GM12875 (cell line): ENCODE data around the gene SLC13A5.

Source experiments
- H3K4me3 ChIP-seq: one replicate; pipeline ENCODE4 v1.5.1; 2011; ENCODE audit warnings: low read depth, low read length, control low read depth
- TF ChIP-seq, protein P1 (sequence below): IDR thresholded peaks from 2 replicates; pipeline ENCODE4 v1.5.1; 2011; ENCODE audit warnings: low read depth, mild to moderate bottlenecking, control low read depth, inconsistent platforms, low read length, moderate library complexity, borderline replicate concordance; ENCODE audit not compliant: insufficient read depth

The SLC13A5 gene

DNA sequence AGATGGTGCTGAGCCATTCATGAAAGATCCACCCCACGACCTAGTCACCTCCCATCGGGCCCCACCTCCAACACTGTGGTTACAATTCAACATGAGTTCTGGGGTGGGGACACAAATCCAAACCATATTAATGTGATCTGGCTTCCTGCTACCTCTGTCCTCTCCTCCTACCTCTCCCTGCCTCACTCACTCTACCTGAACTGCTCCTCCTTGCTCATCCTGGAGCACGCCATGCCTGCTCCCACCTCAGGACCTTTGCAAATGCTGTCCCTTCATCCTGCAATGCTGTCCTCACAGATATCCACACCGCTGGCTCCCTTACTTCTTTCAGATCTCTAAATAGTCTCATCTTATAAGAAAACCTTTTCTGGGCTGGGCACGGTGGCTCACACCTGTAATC, 10.8 kb upstream of the SLC13A5 start:
- H3K4me3 ChIP-seq: no peak overlapping the region
- TF ChIP-seq, protein P1, sequence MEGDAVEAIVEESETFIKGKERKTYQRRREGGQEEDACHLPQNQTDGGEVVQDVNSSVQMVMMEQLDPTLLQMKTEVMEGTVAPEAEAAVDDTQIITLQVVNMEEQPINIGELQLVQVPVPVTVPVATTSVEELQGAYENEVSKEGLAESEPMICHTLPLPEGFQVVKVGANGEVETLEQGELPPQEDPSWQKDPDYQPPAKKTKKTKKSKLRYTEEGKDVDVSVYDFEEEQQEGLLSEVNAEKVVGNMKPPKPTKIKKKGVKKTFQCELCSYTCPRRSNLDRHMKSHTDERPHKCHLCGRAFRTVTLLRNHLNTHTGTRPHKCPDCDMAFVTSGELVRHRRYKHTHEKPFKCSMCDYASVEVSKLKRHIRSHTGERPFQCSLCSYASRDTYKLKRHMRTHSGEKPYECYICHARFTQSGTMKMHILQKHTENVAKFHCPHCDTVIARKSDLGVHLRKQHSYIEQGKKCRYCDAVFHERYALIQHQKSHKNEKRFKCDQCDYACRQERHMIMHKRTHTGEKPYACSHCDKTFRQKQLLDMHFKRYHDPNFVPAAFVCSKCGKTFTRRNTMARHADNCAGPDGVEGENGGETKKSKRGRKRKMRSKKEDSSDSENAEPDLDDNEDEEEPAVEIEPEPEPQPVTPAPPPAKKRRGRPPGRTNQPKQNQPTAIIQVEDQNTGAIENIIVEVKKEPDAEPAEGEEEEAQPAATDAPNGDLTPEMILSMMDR: no peak

DNA sequence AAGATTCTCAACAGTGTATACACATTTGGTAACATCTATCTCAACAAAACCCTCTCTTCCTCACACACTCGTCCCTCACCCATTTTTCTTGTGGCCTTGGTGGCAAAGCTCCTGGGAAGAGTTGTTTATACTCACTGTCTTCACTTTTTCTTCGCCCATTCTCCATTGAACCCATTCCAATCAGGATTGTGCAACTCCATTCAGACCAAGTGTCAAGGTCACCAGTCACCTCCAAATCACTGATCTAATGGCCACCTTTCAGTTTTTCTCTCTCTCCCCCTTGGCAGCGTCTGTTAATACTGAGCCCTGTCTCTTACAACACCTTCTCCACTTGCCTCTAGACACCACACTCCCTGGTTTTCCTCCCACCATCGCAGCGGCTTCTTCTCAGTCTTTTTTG, 8.6 kb upstream of the SLC13A5 start:
- TF ChIP-seq, protein P1: no peak
- no peak overlapping the region for H3K4me3 ChIP-seq

DNA sequence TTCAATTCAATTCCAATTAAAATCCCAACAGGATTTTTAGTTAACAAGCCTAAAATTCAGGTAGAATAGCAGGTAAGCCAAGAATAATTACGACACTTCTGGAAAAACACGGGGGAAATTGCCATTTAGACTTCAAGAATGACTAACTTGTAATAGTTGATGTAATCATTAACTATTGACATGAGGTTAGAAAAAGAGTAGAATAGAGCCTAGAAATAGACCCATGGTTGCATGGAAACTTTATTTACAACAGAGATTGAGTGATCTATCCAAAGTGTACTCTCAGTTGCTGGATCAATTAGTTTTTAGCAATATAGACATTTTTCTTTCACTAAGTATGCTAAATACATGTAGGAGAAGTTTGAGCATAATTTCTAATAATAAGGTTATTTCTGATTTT, 3.6 kb upstream of the SLC13A5 start:
- no peak overlapping the region for H3K4me3 ChIP-seq
- TF ChIP-seq, protein P1: no peak

DNA sequence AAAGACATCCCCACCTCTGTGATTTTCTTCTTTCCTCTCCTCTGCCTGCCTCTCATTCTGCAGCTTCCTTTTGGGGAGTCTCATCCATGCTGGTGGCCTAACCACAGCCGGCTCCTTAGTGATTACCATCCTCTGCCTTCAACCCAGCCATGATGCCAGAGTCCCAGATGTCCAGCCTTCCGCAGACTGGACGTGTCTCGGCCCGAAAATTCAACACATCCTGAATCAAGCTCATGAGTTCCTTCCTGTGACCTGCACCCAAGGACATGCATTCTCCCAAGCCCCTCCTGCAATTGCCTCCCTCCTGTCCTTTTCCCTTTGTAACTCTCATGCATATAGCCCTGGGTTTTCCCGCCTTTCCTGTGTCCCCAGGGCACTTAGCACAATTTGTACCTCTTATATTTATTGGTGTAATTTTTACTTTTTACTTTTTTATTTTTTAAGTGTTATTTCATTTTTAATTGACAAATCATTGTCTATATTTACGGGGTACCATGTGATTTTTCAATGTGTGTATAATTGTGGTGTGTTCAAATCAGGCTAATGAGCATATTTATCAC, 1.2 kb upstream of the SLC13A5 start:
- H3K4me3 ChIP-seq: no peak overlapping the region
- TF ChIP-seq, protein P1: no peak

DNA sequence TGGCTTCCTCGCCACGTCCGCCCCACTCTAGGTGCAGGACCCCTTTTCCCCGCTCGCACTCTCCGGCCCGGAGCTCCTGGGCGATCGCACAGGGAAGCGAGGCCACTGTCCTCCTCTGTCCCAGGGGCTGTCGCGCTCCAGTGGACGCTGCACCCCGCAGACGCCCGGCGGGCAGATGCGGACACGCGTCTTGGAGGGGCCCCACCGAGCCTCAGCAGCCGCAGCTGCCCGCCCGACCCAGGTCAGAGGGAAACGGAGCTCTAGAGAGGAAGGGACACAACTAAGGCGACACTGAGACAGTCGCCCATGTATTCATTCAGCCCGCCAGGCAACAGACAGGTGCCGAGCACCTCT, 726 bp upstream of the SLC13A5 start:
- H3K4me3 ChIP-seq: no peak overlapping the region
- TF ChIP-seq, protein P1: no peak

DNA sequence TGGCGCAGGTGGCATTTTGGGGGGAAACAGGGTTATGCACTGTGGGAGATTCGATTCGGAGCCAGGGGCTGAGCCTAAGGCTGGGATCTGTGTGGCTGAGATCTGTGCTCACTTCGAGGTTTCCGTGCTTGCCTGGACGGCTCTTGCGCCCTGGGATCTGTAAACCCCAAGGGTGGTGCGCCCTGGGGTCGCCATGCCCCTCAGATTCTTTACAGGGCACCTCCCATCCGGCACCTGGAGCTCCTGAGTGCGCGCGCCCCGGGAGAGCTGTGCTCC, 377 bp downstream of the SLC13A5 start:
- no peak overlapping the region for H3K4me3 ChIP-seq
- TF ChIP-seq, protein P1: no peak

DNA sequence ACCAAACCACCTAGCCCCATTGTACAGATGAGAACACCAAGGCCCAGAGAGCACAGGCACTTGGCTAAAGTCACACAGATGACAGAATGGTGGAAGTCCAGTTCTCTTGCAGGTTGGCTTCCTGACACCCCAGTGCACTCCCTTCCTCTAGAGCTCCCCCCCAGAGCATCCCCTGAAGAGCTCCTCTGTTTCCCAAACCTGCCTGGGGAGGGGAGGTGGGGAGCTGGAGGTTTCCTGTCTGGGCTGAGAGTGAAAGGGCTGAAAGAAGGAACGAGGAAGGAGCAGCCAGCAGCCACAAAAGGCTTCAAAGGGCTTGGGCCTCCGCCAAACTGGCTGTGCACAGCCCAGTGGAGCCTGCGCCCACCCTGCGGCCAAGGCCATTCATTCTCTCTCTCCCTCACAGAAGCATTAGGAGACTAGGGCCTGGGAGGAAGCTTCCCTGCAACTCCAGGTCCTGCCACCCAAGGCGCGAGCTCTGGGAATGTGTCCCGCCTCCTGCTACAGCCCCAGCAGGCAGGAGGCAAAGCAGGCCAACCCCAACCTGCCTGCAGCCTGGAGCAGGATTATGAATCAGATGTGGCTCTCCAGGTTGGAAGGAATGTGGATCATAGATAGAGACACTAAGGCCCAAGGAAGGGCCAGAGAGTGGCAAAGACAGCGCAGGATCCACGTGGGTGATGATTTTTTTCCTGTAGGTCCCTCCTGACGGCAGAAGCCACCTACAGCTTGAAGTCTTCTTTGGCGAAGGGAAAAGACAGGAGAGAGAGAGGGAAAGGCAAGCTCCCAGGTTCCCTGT, 913 bp downstream of the SLC13A5 start:
- TF ChIP-seq, protein P1: no peak
- H3K4me3 ChIP-seq: no peak overlapping the region
